ENCODE data around the gene NBPF26.
"Not testable (repeated sequence)": the region's sequence is repeated elsewhere in the genome, so short reads cannot be mapped to it uniquely, and the experiment has no call there.

GRCh38 chr1:120723358-120723714, 409 bp upstream of the NBPF26 start:
- not testable (repeated sequence) for TF ChIP-seq CTCF, POLR2A (IDR thresholded peaks at IDR 0.05)

All from esophagus squamous epithelium (tissue), 4 donors.